Epithelial cell of alveolus of lung (primary cell): ENCODE measurements around the gene GALNT11. TPM values are rescaled to one million over a fixed set of nuclear protein-coding genes. Genes with fewer than 3 reads are reported as not detected.

ENCODE experiments used
- total RNA-seq: library from RNA; depleted of rRNA; stranded (reverse); fragments of >200 nt; gene quantifications from 2 replicates; pipeline ENCODE4 v1.2.1, GENCODE V29; 2015

GALNT11 gene
- 21.3 and 32.8 TPM in 2 replicates for total RNA-seq

GRCh38 chr7:152025077-152025936 lies at the start of gene GALNT11:
TSS of gene GALNT11 (plus strand) at chr7:152025674. CDS start at chr7:152094228, 68,554 bp downstream.

Other genes with a start within 250 kb of the GALNT11 start
- gene PRKAG2, start 148.6 kb upstream of the GALNT11 start, total RNA-seq = 8.1 and 20.8 TPM in 2 replicates
- not detected in 2 replicates for gene GALNTL5, start 69.2 kb upstream of the GALNT11 start, total RNA-seq